Ishikawa (cell line): Measurements from ENCODE around the gene CHMP6.

Source experiments
- CEBPB ChIP-seq: IDR thresholded peaks from 2 replicates; pipeline ENCODE4 v1.6.1; 2012
- CREB1 ChIP-seq: IDR thresholded peaks from 2 replicates; pipeline ENCODE4 v1.6.1; 2012; ENCODE audit warnings: low read depth
- EGR1 ChIP-seq: IDR thresholded peaks from 2 replicates; pipeline ENCODE4 v1.6.1; 2012
- EP300 ChIP-seq: IDR thresholded peaks from 2 replicates; pipeline ENCODE4 v1.6.1; 2012; ENCODE audit warnings: borderline replicate concordance
- FOXM1 ChIP-seq: IDR thresholded peaks from 2 replicates; pipeline ENCODE4 v1.6.1; 2012; ENCODE audit warnings: low read depth, borderline replicate concordance
- NFIC ChIP-seq: IDR thresholded peaks from 2 replicates; pipeline ENCODE4 v1.6.1; 2012
- RAD21 ChIP-seq: IDR thresholded peaks from 2 replicates; pipeline ENCODE4 v1.6.1; 2012; ENCODE audit warnings: low read depth
- TAF1 ChIP-seq: IDR thresholded peaks from 2 replicates; pipeline ENCODE4 v1.6.1; 2012; ENCODE audit warnings: low read depth, mild to moderate bottlenecking
- TCF12 ChIP-seq: IDR thresholded peaks from 2 replicates; pipeline ENCODE4 v1.6.1; 2012; ENCODE audit warnings: low read depth
- YY1 ChIP-seq: IDR thresholded peaks from 2 replicates; pipeline ENCODE4 v1.6.1; 2012; ENCODE audit warnings: low read depth
- ZBTB7A ChIP-seq: IDR thresholded peaks from 2 replicates; pipeline ENCODE4 v1.6.1; 2012; ENCODE audit warnings: low read depth
- TF ChIP-seq, protein P1 (sequence below): IDR thresholded peaks from 2 replicates; pipeline ENCODE4 v1.6.1; 2012; ENCODE audit warnings: low read depth, mild to moderate bottlenecking
- TF ChIP-seq, protein P2 (sequence below): IDR thresholded peaks from 2 replicates; pipeline ENCODE4 v1.6.1; 2012
- TF ChIP-seq, protein P3 (sequence below): IDR thresholded peaks from 2 replicates; pipeline ENCODE4 v1.6.1; 2012

Gene CHMP6

GRCh38 chr17:80970044-80970761 is 21.4 kb upstream of the CHMP6 start:
- TF ChIP-seq EP300: no peak
- peak; percentile 61 for TF ChIP-seq RAD21

DNA sequence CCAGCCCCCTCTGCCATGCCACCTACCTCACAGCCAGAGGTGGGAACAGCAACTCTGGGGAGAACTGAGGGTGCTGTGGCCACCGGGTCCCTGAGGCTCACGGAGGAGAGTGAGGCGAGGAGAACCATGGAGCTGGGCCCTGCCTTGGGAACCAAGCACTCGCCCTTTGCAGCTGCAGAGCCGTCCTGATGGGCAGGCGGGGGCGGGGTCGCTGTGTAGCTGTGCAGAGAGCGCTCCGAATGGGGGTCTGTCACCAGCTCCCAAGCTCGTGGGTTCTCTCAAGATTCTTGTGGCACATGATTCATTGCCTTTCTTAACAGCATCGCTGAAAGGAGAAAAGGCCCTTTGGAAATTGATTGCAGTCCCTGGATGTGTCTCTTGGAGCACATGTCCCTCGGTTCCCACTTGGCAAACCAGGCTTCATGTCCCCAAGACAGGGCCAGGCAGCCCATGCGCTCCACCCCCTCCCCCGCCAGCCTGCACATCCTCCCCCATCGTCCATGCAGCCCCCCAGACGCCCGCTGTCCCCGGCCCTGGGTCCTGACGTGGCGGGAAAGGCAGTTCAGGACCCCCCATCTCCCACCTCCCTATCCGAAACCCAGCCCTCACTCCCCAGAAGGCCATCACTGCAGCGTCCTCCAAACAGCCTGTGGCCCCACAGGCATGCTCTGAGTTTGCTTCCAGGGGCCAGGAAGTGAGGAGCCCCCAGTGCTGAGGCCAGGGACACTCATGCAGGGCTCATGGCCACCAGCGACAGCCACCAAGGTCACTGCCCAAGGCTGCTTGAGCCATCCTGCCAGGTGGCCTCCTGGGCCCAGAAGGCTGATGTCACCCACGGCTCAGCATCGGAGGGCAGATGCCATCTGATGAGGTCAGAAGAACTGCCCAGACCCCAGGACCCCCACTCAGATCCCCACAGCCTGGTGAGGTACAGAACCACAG is 20.6 kb upstream of the CHMP6 start:
- TF ChIP-seq NFIC: no peak
- TF ChIP-seq, protein P1, sequence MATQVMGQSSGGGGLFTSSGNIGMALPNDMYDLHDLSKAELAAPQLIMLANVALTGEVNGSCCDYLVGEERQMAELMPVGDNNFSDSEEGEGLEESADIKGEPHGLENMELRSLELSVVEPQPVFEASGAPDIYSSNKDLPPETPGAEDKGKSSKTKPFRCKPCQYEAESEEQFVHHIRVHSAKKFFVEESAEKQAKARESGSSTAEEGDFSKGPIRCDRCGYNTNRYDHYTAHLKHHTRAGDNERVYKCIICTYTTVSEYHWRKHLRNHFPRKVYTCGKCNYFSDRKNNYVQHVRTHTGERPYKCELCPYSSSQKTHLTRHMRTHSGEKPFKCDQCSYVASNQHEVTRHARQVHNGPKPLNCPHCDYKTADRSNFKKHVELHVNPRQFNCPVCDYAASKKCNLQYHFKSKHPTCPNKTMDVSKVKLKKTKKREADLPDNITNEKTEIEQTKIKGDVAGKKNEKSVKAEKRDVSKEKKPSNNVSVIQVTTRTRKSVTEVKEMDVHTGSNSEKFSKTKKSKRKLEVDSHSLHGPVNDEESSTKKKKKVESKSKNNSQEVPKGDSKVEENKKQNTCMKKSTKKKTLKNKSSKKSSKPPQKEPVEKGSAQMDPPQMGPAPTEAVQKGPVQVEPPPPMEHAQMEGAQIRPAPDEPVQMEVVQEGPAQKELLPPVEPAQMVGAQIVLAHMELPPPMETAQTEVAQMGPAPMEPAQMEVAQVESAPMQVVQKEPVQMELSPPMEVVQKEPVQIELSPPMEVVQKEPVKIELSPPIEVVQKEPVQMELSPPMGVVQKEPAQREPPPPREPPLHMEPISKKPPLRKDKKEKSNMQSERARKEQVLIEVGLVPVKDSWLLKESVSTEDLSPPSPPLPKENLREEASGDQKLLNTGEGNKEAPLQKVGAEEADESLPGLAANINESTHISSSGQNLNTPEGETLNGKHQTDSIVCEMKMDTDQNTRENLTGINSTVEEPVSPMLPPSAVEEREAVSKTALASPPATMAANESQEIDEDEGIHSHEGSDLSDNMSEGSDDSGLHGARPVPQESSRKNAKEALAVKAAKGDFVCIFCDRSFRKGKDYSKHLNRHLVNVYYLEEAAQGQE: no peak
- TF ChIP-seq FOXM1: no peak
- no peak for TF ChIP-seq TAF1
- TF ChIP-seq RAD21: no peak
- TF ChIP-seq CREB1: no peak
- no peak for TF ChIP-seq ZBTB7A
- no peak for TF ChIP-seq EP300
- TF ChIP-seq, protein P2, sequence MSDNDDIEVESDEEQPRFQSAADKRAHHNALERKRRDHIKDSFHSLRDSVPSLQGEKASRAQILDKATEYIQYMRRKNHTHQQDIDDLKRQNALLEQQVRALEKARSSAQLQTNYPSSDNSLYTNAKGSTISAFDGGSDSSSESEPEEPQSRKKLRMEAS: no peak

DNA sequence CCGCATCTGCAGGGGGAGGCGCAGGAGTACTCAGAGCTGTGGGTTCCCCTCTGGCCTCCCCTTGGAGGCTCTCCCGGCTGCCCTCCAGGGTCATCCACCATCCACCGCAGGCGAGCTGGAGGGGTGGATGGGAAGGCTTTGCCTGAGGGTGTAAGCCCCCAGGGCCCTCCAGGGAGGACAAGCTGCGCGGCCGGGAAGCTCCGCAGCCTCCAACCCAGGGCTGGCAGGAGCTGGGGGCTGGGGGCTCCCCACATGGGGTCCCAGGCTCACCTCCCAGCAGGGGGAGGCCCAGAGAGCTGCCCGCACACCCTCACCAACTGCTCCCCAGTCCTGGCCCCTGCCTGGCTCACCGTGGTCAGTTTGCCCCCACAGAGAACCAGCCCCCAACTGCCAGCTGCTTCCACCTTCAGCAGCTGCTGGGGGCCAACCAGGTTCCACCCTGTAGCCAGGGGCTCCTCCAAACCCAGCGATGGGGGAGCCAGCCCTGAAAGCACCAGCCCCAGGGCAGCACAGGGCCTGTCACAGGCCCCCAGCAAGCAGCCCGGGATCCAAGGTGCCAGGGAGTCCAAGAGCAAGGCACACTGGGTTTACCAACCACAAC is 19.8 kb upstream of the CHMP6 start:
- TF ChIP-seq RAD21 (no peak), ZBTB7A (no peak), TCF12 (no peak), EP300 (no peak)
- TF ChIP-seq, protein P3, sequence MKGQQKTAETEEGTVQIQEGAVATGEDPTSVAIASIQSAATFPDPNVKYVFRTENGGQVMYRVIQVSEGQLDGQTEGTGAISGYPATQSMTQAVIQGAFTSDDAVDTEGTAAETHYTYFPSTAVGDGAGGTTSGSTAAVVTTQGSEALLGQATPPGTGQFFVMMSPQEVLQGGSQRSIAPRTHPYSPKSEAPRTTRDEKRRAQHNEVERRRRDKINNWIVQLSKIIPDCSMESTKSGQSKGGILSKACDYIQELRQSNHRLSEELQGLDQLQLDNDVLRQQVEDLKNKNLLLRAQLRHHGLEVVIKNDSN: no peak
- TF ChIP-seq, protein P2: no peak

GRCh38 chr17:80976701-80977100 is 14.9 kb upstream of the CHMP6 start:
- TF ChIP-seq YY1 (no peak), RAD21 (no peak), CEBPB (no peak), EP300 (no peak), TAF1 (no peak), ZBTB7A (no peak), FOXM1 (no peak), NFIC (no peak), TCF12 (no peak)
- TF ChIP-seq, protein P3: no peak

- TF ChIP-seq RAD21 (no peak), EGR1 (no peak), EP300 (no peak), CREB1 (no peak), ZBTB7A (no peak), YY1 (no peak), CEBPB (no peak), FOXM1 (no peak), NFIC (no peak)
- TF ChIP-seq, protein P3: no peak
- TF ChIP-seq, protein P2: no peak
Measured at GRCh38 chr17:80977172-80977571, 14.5 kb upstream of the CHMP6 start.
